ENCODE data around the gene IPCEF1.

The IPCEF1 gene

GRCh38 chr6:154233383-154233782 lies 123.2 kb downstream of the IPCEF1 start:
- no peak overlapping the region for H3K4me3 ChIP-seq (ENCODE audit: control insufficient read depth, low read depth, low read length)
- no peak for TF ChIP-seq CTCF (IDR thresholded peaks at IDR 0.05; ENCODE audit: control insufficient read depth, insufficient read depth, low read depth, low read length, missing control alignments)
- no peak for DNase-seq (ENCODE audit: low read depth)

GRCh38 chr6:154232013-154232910 lies 124.3 kb downstream of the IPCEF1 start:
- no peak for TF ChIP-seq CTCF (IDR thresholded peaks at IDR 0.05; ENCODE audit: control insufficient read depth, insufficient read depth, low read depth, low read length, missing control alignments)
- DNase-seq (ENCODE audit: low read depth) = no peak
- no peak overlapping the region for H3K4me3 ChIP-seq (ENCODE audit: control insufficient read depth, low read depth, low read length)

GRCh38 chr6:154230910-154231595 lies 125.5 kb downstream of the IPCEF1 start:
- no peak for TF ChIP-seq CTCF (IDR thresholded peaks at IDR 0.05; ENCODE audit: control insufficient read depth, insufficient read depth, low read depth, low read length, missing control alignments)
- DNase-seq (ENCODE audit: low read depth) = no peak
- no peak overlapping the region for H3K4me3 ChIP-seq (ENCODE audit: control insufficient read depth, low read depth, low read length)

- TF ChIP-seq CTCF (IDR thresholded peaks at IDR 0.05; ENCODE audit: control insufficient read depth, insufficient read depth, low read depth, low read length, missing control alignments) = no peak
- DNase-seq (ENCODE audit: low read depth) = no peak
- no peak overlapping the region for H3K4me3 ChIP-seq (ENCODE audit: control insufficient read depth, low read depth, low read length)
These were observed 126.2 kb downstream of the IPCEF1 start for GRCh38 chr6:154230393-154230792.

- TF ChIP-seq CTCF (IDR thresholded peaks at IDR 0.05; ENCODE audit: control insufficient read depth, insufficient read depth, low read depth, low read length, missing control alignments) = no peak
- DNase-seq (ENCODE audit: low read depth) = no peak
- H3K4me3 ChIP-seq (ENCODE audit: control insufficient read depth, low read depth, low read length) = no peak overlapping the region
These were observed 126.8 kb downstream of the IPCEF1 start for GRCh38 chr6:154229786-154230185.

GRCh38 chr6:154228521-154228905 lies 128.1 kb downstream of the IPCEF1 start:
- H3K4me3 ChIP-seq (ENCODE audit: control insufficient read depth, low read depth, low read length) = no peak overlapping the region
- no peak for DNase-seq (ENCODE audit: low read depth)
- no peak for TF ChIP-seq CTCF (IDR thresholded peaks at IDR 0.05; ENCODE audit: control insufficient read depth, insufficient read depth, low read depth, low read length, missing control alignments)

Measured in AG09309 (cell line).